ENCODE data around the gene MAD2L1BP.

- no peak for TF ChIP-seq MXD4 (CRISPR knock-in tag; IDR thresholded peaks at IDR 0.05; ENCODE audit: borderline replicate concordance)
- no peak for TF ChIP-seq CREB1 (CRISPR knock-in tag; IDR thresholded peaks at IDR 0.05)
- no peak for TF ChIP-seq ZNF121 (CRISPR knock-in tag; IDR thresholded peaks at IDR 0.05)
- no peak for TF ChIP-seq FOXP1 (CRISPR knock-in tag; IDR thresholded peaks at IDR 0.05; ENCODE audit: borderline replicate concordance)
- no peak for TF ChIP-seq CTCF (IDR thresholded peaks at IDR 0.05)
These were observed 10.8 kb upstream of the MAD2L1BP start for GRCh38 chr6:43624786-43625288.

All from WTC11 (cell line).